IMR-90 (cell line): ENCODE measurements around the gene ZNF609. TPM values are rescaled to one million over a fixed set of nuclear protein-coding genes. Genes with fewer than 3 reads are reported as not detected.

ENCODE experiments used
- ATAC-seq: fragments of 200-7000 bp; cut with Tn5 transposase; 2 replicates; pipeline ENCODE4 v1.9.1; 2020; ENCODE audit warnings: low read depth, mild to moderate bottlenecking, moderate library complexity
- BruUV-seq: library from RNA; stranded (reverse); fragments of 400-500 nt; replicated peaks from 2 replicates; lab custom pipeline; 2021; lab: Mats Ljungman, UMichigan
- CTCF ChIA-PET: fragments of 300-600 bp; formaldehyde crosslinking; extraction: SDS; loops from one replicate; lab custom pipeline; 2021; ENCODE audit warnings: antibody characterized with exemption; lab: Yijun Ruan, JAX
- POLR2A ChIA-PET: fragments of 300-600 bp; sonication (Branson Sonifier 250); formaldehyde crosslinking; loops from one replicate; lab custom pipeline; 2022; ENCODE audit warnings: antibody characterized with exemption; ENCODE audit not compliant: unreplicated experiment; lab: Charles Lee
- DNase-seq: peaks from one replicate; pipeline ENCODE4 v3.0.0; 2013
- H2AFZ ChIP-seq: replicated peaks from 2 replicates; pipeline ENCODE3; 2013; ENCODE audit warnings: low read length, mild to moderate bottlenecking; ENCODE audit not compliant: poor library complexity
- H2AK5ac ChIP-seq: 2 replicates; pipeline ENCODE4 v1.6.1; 2013; ENCODE audit warnings: low read depth, low read length, inconsistent platforms
- H2AK9ac ChIP-seq: replicated peaks from 2 replicates; pipeline ENCODE3; 2013; ENCODE audit warnings: mild to moderate bottlenecking, low read depth, low read length, moderate library complexity; ENCODE audit not compliant: poor library complexity
- H2BK120ac ChIP-seq: 2 replicates; pipeline ENCODE4 v1.6.1; 2013; ENCODE audit warnings: low read depth, low read length, inconsistent platforms
- H2BK15ac ChIP-seq: 3 replicates; pipeline ENCODE4 v1.6.1; 2013; ENCODE audit warnings: low read depth, low read length, inconsistent platforms
- H2BK20ac ChIP-seq: 2 replicates; pipeline ENCODE4 v1.6.1; 2013; ENCODE audit warnings: low read depth, mild to moderate bottlenecking, inconsistent platforms, low read length, moderate library complexity
- H2BK5ac ChIP-seq: 2 replicates; pipeline ENCODE4 v1.6.1; 2013; ENCODE audit warnings: mild to moderate bottlenecking, low read depth, low read length, inconsistent platforms; ENCODE audit not compliant: poor library complexity, severe bottlenecking
- H3K14ac ChIP-seq: replicated peaks from 2 replicates; pipeline ENCODE4 v1.6.1; 2013; ENCODE audit warnings: low read depth, low read length, inconsistent platforms
- H3K18ac ChIP-seq: 2 replicates; pipeline ENCODE4 v1.6.1; 2013; ENCODE audit warnings: low read depth, low read length, control low read depth
- H3K23ac ChIP-seq: 2 replicates; pipeline ENCODE4 v1.6.1; 2013; ENCODE audit warnings: low read depth, low read length, inconsistent platforms
- H3K27ac ChIP-seq: 2 replicates; pipeline ENCODE4 v1.5.1; 2013; ENCODE audit warnings: mild to moderate bottlenecking, control low read depth, low read length; ENCODE audit not compliant: insufficient read depth
- H3K27me3 ChIP-seq: 2 replicates; pipeline ENCODE4 v1.6.1; 2013; ENCODE audit warnings: low read length; ENCODE audit not compliant: control insufficient read depth, insufficient read depth
- H3K36me3 ChIP-seq: 2 replicates; pipeline ENCODE4 v1.6.1; 2013; ENCODE audit warnings: low read length, mixed read lengths; ENCODE audit not compliant: control insufficient read depth, insufficient read depth
- H3K4ac ChIP-seq: 2 replicates; pipeline ENCODE4 v1.6.1; 2013; ENCODE audit warnings: low read depth, low read length, inconsistent platforms
- H3K4me1 ChIP-seq: 2 replicates; pipeline ENCODE4 v1.6.1; 2013; ENCODE audit warnings: low read length, mixed read lengths; ENCODE audit not compliant: control insufficient read depth, insufficient read depth
- H3K4me2 ChIP-seq: 2 replicates; pipeline ENCODE4 v1.6.1; 2013; ENCODE audit warnings: low read depth, mild to moderate bottlenecking, control low read depth, low read length, moderate library complexity
- H3K4me3 ChIP-seq: 2 replicates; pipeline ENCODE4 v1.5.1; 2013; ENCODE audit warnings: low read depth, mild to moderate bottlenecking, control low read depth, low read length, moderate library complexity; ENCODE audit not compliant: insufficient read depth
- H3K56ac ChIP-seq: 2 replicates; pipeline ENCODE4 v1.6.1; 2013; ENCODE audit warnings: low read length, inconsistent platforms; ENCODE audit not compliant: insufficient read depth; ENCODE audit errors: extremely low read depth
- H3K79me1 ChIP-seq, 2 experiments: 2 replicates each; pipeline ENCODE4 v1.6.1; 2013; ENCODE audit warnings: low read length in 2 of 2, inconsistent platforms in 1 of 2, low read depth in 1 of 2
- H3K9ac ChIP-seq: 2 replicates; pipeline ENCODE4 v1.6.1; 2013; ENCODE audit warnings: low read depth, low read length, control low read depth
- H3K9me1 ChIP-seq: 2 replicates; pipeline ENCODE4 v1.6.1; 2013; ENCODE audit warnings: low read length, inconsistent platforms; ENCODE audit not compliant: insufficient read depth
- H3K9me3 ChIP-seq: 2 replicates; pipeline ENCODE4 v1.6.1; 2013; ENCODE audit warnings: low read length; ENCODE audit not compliant: control insufficient read depth, insufficient read depth
- H4K20me1 ChIP-seq: 2 replicates; pipeline ENCODE4 v1.6.1; 2013; ENCODE audit warnings: low read length, inconsistent platforms; ENCODE audit not compliant: insufficient read depth
- H4K5ac ChIP-seq: 2 replicates; pipeline ENCODE4 v1.6.1; 2013; ENCODE audit warnings: mild to moderate bottlenecking, low read depth, low read length, control low read depth
- H4K8ac ChIP-seq, 2 experiments: 2 replicates each; pipeline ENCODE4 v1.6.1; 2013; ENCODE audit warnings: low read depth in 2 of 2, low read length in 2 of 2, control low read depth in 1 of 2, inconsistent platforms in 1 of 2
- H4K91ac ChIP-seq: 2 replicates; pipeline ENCODE4 v1.6.1; 2013; ENCODE audit warnings: low read depth, low read length, inconsistent platforms; ENCODE audit not compliant: insufficient read depth
- CHD1 ChIP-seq: IDR thresholded peaks from 2 replicates; pipeline ENCODE4 v1.6.1; 2012; ENCODE audit warnings: low read depth, low read length, improper control_type of control experiment
- ELK1 ChIP-seq: fragments of 150-350 bp; IDR thresholded peaks from 2 replicates; pipeline ENCODE4 v1.6.1; 2016; ENCODE audit warnings: low read depth, mild to moderate bottlenecking, low read length, moderate library complexity, borderline replicate concordance
- FOS ChIP-seq: fragments of 150-350 bp; IDR thresholded peaks from 2 replicates; pipeline ENCODE4 v1.6.1; 2016; ENCODE audit warnings: low read depth, low read length
- MXI1 ChIP-seq: IDR thresholded peaks from 2 replicates; pipeline ENCODE4 v1.6.1; 2012; ENCODE audit warnings: low read depth, mild to moderate bottlenecking, low read length, moderate library complexity, borderline replicate concordance
- POLR2A ChIP-seq: IDR thresholded peaks from 2 replicates; pipeline ENCODE4 v1.6.1; 2012; ENCODE audit warnings: mild to moderate bottlenecking, low read depth, low read length
- RCOR1 ChIP-seq: IDR thresholded peaks from 2 replicates; pipeline ENCODE4 v1.6.1; 2012; ENCODE audit warnings: mild to moderate bottlenecking, low read length, improper control_type of control experiment; ENCODE audit not compliant: insufficient replicate concordance
- SMC3 ChIP-seq: fragments of 150-350 bp; IDR thresholded peaks from 2 replicates; pipeline ENCODE4 v1.6.1; 2016; ENCODE audit warnings: low read depth, mild to moderate bottlenecking, antibody characterized with exemption, low read length, moderate library complexity
- WGBS, 2 experiments: methylation state at CpG; one replicate each; pipeline versions ENCODE4 v1.1.5 to v1.1.7; 2013; ENCODE audit warnings: missing lambda C conversion rate in 2 of 2; ENCODE audit not compliant: insufficient read length in 1 of 2; ENCODE audit errors: extremely low coverage in 2 of 2; 5-methylcytosine and 5-hydroxymethylcytosine counted together
- dilution Hi-C: fragments of 300-500 bp; cut with HindIII; formaldehyde crosslinking; loops from one replicate; pipeline ENCODE4 v1.14.3; 2018; ENCODE audit warnings: low sequenced_read_pairs; ENCODE audit not compliant: unreplicated experiment
- in situ Hi-C: fragments of 300-500 bp; cut with MboI; formaldehyde crosslinking; loops from 3 replicates; pipeline ENCODE4 v1.14.3; 2019; ENCODE audit warnings: low sequenced_read_pairs, inconsistent platforms, mixed read lengths
- intact Hi-C: fragments of 100-400 bp; cut with micrococcal nuclease; formaldehyde crosslinking; loops from 2 replicates; pipeline ENCODE4 v1.10.0; 2022
- polyA plus RNA-seq, 3 experiments: library from polyadenylated mRNA; depleted of rRNA; stranded (reverse); fragments of >200 nt; gene quantifications; 2 replicates each; pipeline ENCODE4 v1.2.3, GENCODE V29; 2012; ENCODE audit warnings: low replicate concordance in 1 of 3
- total RNA-seq: library from RNA; depleted of rRNA; stranded (reverse); fragments of >200 nt; gene quantifications from 2 replicates; pipeline ENCODE4 v1.2.3, GENCODE V29; 2012

ZNF609 gene
- total and polyA plus RNA-seq, 2 of the 4 experiments (the other 2 are of a cell fraction) = 10.4 to 12.5 TPM

- Histone ChIP-seq H2AK5ac (no peak overlapping the region), H3K56ac (no peak overlapping the region), H2BK120ac (no peak overlapping the region), H3K79me1 (peaks cover 31 to 72% of the 10 kb centered on the region in 2 experiments), H3K4ac (no peak overlapping the region), H2AFZ (no peak overlapping the region), H4K91ac (no peak overlapping the region), H3K27me3 (no peaks in the 10 kb centered on the region), H3K27ac (no peak overlapping the region), H2BK5ac (no peak overlapping the region), H4K20me1 (peaks cover 30% of the 10 kb centered on the region; the same call in 1 of the 2 replicates), H3K9me1 (peaks cover 16% of the 10 kb centered on the region), H2AK9ac (no peak overlapping the region), H3K36me3 (peaks cover 7% of the 10 kb centered on the region), H3K9ac (no peak overlapping the region), H3K14ac (no peak overlapping the region), H3K4me3 (no peak overlapping the region), H3K9me3 (no peaks in the 10 kb centered on the region), H3K18ac (no peak overlapping the region), H3K4me2 (no peak overlapping the region), H3K23ac (no peak overlapping the region), H4K8ac (no peak overlapping the region), H4K5ac (no peak overlapping the region), H3K4me1 (peaks cover 4% of the 10 kb centered on the region), H2BK15ac (no peak overlapping the region), H2BK20ac (no peak overlapping the region)
- ChIA-PET CTCF (no interaction called here), POLR2A (interaction anchor here (0.6 kb wide), 1 partner anchor 27 kb away, joined by 3 read pairs; no protein-coding TSS in a partner anchor)
- DNase-seq (no peak), ATAC-seq (no peak)
- dilution Hi-C loops = no loop called here
- WGBS, 2 experiments = 100% methylated on average over 2 of the region's 2 CpGs; no CpG with 5 or more reads in 1 of the 2 experiments
- intact Hi-C loops = no loop called here
- BruUV-seq = no TSS peak
- TF ChIP-seq FOS = no peak
- TF ChIP-seq SMC3 = no peak
- no peak for TF ChIP-seq CHD1
- TF ChIP-seq RCOR1 = no peak
- no peak for TF ChIP-seq POLR2A
- no peak for TF ChIP-seq MXI1
- no peak for TF ChIP-seq ELK1
- in situ Hi-C loops = no loop called here
Measured at GRCh38 chr15:64566102-64566501, 105.7 kb downstream of the ZNF609 start.
